H9 (cell line): ENCODE measurements around the gene HS1BP3. TPM values are rescaled to one million over a fixed set of nuclear protein-coding genes. Genes with fewer than 3 reads are reported as not detected.

Experiments used
- DNase-seq: peaks from one replicate; pipeline ENCODE4 v3.0.0-alpha.2; 2017
- H2AFZ ChIP-seq: one replicate; pipeline ENCODE4 v1.6.1; 2013; ENCODE audit warnings: mild to moderate bottlenecking, low read length, control low read depth, moderate library complexity
- H2AK5ac ChIP-seq: 2 replicates; pipeline ENCODE4 v1.6.1; 2013; ENCODE audit warnings: low read length, control low read depth, mixed read lengths; ENCODE audit not compliant: insufficient read length
- H2BK120ac ChIP-seq: one replicate; pipeline ENCODE4 v1.6.1; 2013; ENCODE audit warnings: low read depth, mild to moderate bottlenecking, low read length, control low read depth, inconsistent platforms; ENCODE audit not compliant: poor library complexity, severe bottlenecking
- H2BK12ac ChIP-seq: 2 replicates; pipeline ENCODE4 v1.6.1; 2013; ENCODE audit warnings: low read length, control low read depth, mixed read lengths, low read depth; ENCODE audit not compliant: insufficient read length
- H2BK15ac ChIP-seq: 2 replicates; pipeline ENCODE4 v1.6.1; 2013; ENCODE audit warnings: low read depth, low read length, control low read depth
- H2BK20ac ChIP-seq: one replicate; pipeline ENCODE4 v1.6.1; 2013; ENCODE audit warnings: low read depth, mild to moderate bottlenecking, low read length, control low read depth, inconsistent platforms; ENCODE audit not compliant: poor library complexity, severe bottlenecking
- H2BK5ac ChIP-seq: 2 replicates; pipeline ENCODE4 v1.6.1; 2013; ENCODE audit warnings: low read length, control low read depth, mixed read lengths; ENCODE audit not compliant: insufficient read length
- H3K14ac ChIP-seq: 2 replicates; pipeline ENCODE4 v1.6.1; 2013; ENCODE audit warnings: low read length, control low read depth; ENCODE audit not compliant: insufficient read depth
- H3K18ac ChIP-seq: 2 replicates; pipeline ENCODE4 v1.6.1; 2013; ENCODE audit warnings: low read depth, mild to moderate bottlenecking, mixed read lengths, low read length, control low read depth; ENCODE audit not compliant: insufficient read length
- H3K23ac ChIP-seq: 2 replicates; pipeline ENCODE4 v1.6.1; 2013; ENCODE audit warnings: low read length, control low read depth, mixed read lengths, low read depth; ENCODE audit not compliant: insufficient read length
- H3K23me2 ChIP-seq: 2 replicates; pipeline ENCODE4 v1.6.1; 2013; ENCODE audit warnings: low read depth, mild to moderate bottlenecking, mixed read lengths, low read length, control low read depth; ENCODE audit not compliant: insufficient read length, poor library complexity, severe bottlenecking
- H3K27ac ChIP-seq: 2 replicates; pipeline ENCODE4 v1.5.1; 2013; ENCODE audit warnings: low read length, control low read depth, mixed read lengths, low read depth; ENCODE audit not compliant: insufficient read length
- H3K27me3 ChIP-seq: 2 replicates; pipeline ENCODE4 v1.6.1; 2013; ENCODE audit warnings: low read length, control low read depth, inconsistent platforms; ENCODE audit not compliant: insufficient read depth
- H3K4ac ChIP-seq: 2 replicates; pipeline ENCODE4 v1.6.1; 2013; ENCODE audit warnings: low read depth, mild to moderate bottlenecking, control low read depth, inconsistent platforms, low read length, moderate library complexity
- H3K4me1 ChIP-seq: 2 replicates; pipeline ENCODE4 v1.6.1; 2013; ENCODE audit warnings: low read length, control low read depth, inconsistent platforms; ENCODE audit not compliant: insufficient read depth
- H3K4me2 ChIP-seq: 2 replicates; pipeline ENCODE4 v1.6.1; 2013; ENCODE audit warnings: low read length, control low read depth, mixed read lengths; ENCODE audit not compliant: insufficient read length, insufficient read depth
- H3K56ac ChIP-seq: 2 replicates; pipeline ENCODE4 v1.6.1; 2013; ENCODE audit warnings: low read depth, mild to moderate bottlenecking, mixed read lengths, low read length, control low read depth; ENCODE audit not compliant: insufficient read length
- H3K79me1 ChIP-seq: 2 replicates; pipeline ENCODE4 v1.6.1; 2013; ENCODE audit warnings: low read depth, mild to moderate bottlenecking, moderate library complexity, low read length, control low read depth, inconsistent platforms; ENCODE audit not compliant: insufficient read depth, poor library complexity, severe bottlenecking
- H3K79me2 ChIP-seq: 2 replicates; pipeline ENCODE4 v1.6.1; 2013; ENCODE audit warnings: low read length, control low read depth, inconsistent platforms; ENCODE audit not compliant: insufficient read depth
- H3K9ac ChIP-seq: 2 replicates; pipeline ENCODE4 v1.6.1; 2013; ENCODE audit warnings: low read length, control low read depth, mixed read lengths; ENCODE audit not compliant: insufficient read length; ENCODE audit errors: extremely low read depth
- H3K9me3 ChIP-seq: one replicate; pipeline ENCODE4 v1.6.1; 2013; ENCODE audit warnings: low read depth, low read length, inconsistent platforms; ENCODE audit not compliant: control insufficient read depth
- H3T11ph ChIP-seq: one replicate; pipeline ENCODE4 v1.6.1; 2013; ENCODE audit warnings: mild to moderate bottlenecking, low read length, control low read depth, inconsistent platforms
- H4K20me1 ChIP-seq: one replicate; pipeline ENCODE4 v1.6.1; 2013; ENCODE audit not compliant: control insufficient read depth, insufficient read length, insufficient read depth
- H4K5ac ChIP-seq: 2 replicates; pipeline ENCODE4 v1.6.1; 2013; ENCODE audit warnings: low read depth, mild to moderate bottlenecking, mixed read lengths, low read length, control low read depth; ENCODE audit not compliant: insufficient read length
- H4K8ac ChIP-seq: replicated peaks from 2 replicates; pipeline ENCODE4 v1.6.1; 2013; ENCODE audit warnings: low read length, control low read depth, mixed read lengths, low read depth; ENCODE audit not compliant: insufficient read length
- H4K91ac ChIP-seq: 2 replicates; pipeline ENCODE4 v1.6.1; 2013; ENCODE audit warnings: low read depth, mild to moderate bottlenecking, moderate library complexity, mixed read lengths, low read length, control low read depth; ENCODE audit not compliant: insufficient read length
- H3K27ac Mint-ChIP-seq, 3 experiments: 2 replicates in 2 of 3; 3 replicates in 1 of 3; pipeline ENCODE4 v1.8.0; 2020 to 2021; ENCODE audit warnings: mixed read lengths in 3 of 3, mild to moderate bottlenecking in 1 of 3, moderate library complexity in 1 of 3
- H3K27me3 Mint-ChIP-seq: 2 replicates; pipeline ENCODE4 v1.8.0; 2021; ENCODE audit warnings: low read depth, mild to moderate bottlenecking, moderate library complexity, mixed read lengths
- H3K36me3 Mint-ChIP-seq, 3 experiments: 2 replicates in 2 of 3; 3 replicates in 1 of 3; pipeline ENCODE4 v1.8.0; 2020 to 2021; ENCODE audit warnings: low read depth in 3 of 3, mixed read lengths in 3 of 3; ENCODE audit not compliant: insufficient read depth in 1 of 3
- H3K4me1 Mint-ChIP-seq, 2 experiments: 2 replicates each; pipeline ENCODE4 v1.8.0; 2020; ENCODE audit warnings: mixed read lengths in 2 of 2
- H3K4me3 Mint-ChIP-seq, 2 experiments: 2 replicates in 1 of 2; 3 replicates in 1 of 2; pipeline ENCODE4 v1.8.0; 2020 to 2021; ENCODE audit warnings: mild to moderate bottlenecking in 2 of 2, mixed read lengths in 2 of 2, moderate library complexity in 1 of 2
- H3K9me3 Mint-ChIP-seq, 2 experiments: 2 replicates in 1 of 2; 3 replicates in 1 of 2; pipeline ENCODE4 v1.8.0; 2020; ENCODE audit warnings: mild to moderate bottlenecking in 2 of 2, mixed read lengths in 2 of 2, moderate library complexity in 1 of 2
- CTCF ChIP-seq: fragments of 200-600 bp; sonication (generic); conservative IDR thresholded peaks from 3 replicates; pipeline ENCODE4 v1.8.0; 2021; ENCODE audit warnings: antibody characterized with exemption, mild to moderate bottlenecking
- WGBS: extraction: QIAGEN DNeasy Blood & Tissue Kit; methylation state at CpG from one replicate; pipeline ENCODE4 v1.1.7; 2013; ENCODE audit warnings: missing lambda C conversion rate, low lambda C conversion rate, mixed read lengths; ENCODE audit not compliant: insufficient read length; ENCODE audit errors: extremely low coverage; 5-methylcytosine and 5-hydroxymethylcytosine counted together
- total RNA-seq: library from RNA; stranded (reverse); gene quantifications from 2 replicates; pipeline ENCODE4 v1.2.1, GENCODE V29; 2021

The HS1BP3 gene
- total RNA-seq, 1 experiment from 2014 or later, result 11.1 TPM

GRCh38 chr2:20624156-20624883, 26.6 kb downstream of the HS1BP3 start:
- no peaks in the 10 kb centered on the region for H3K23me2 ChIP-seq
- no CpG with 5 or more reads among the region's 20 CpGs for WGBS

More at GRCh38 chr2:20624156-20624883, 26.6 kb downstream of the HS1BP3 start:
- H3K79me2 ChIP-seq, result no peaks in the 10 kb centered on the region
- H3K9me3 ChIP-seq, result no peaks in the 10 kb centered on the region
- H2BK120ac ChIP-seq, result no peak overlapping the region
- H3K4me2 ChIP-seq, result no peak overlapping the region
- Mint-ChIP-seq H3K4me1 (peaks cover 9 to 16% of the 10 kb centered on the region in 2 experiments), H3K4me3 (no peak overlapping the region), H3K36me3 (peaks cover 0 to 7% (median 6%) of the 10 kb centered on the region in 3 experiments; a peak in 3 of 7 replicates), H3K27me3 (no peaks in the 10 kb centered on the region; the same call in 1 of the 2 replicates), H3K27ac (no peak overlapping the region), H3K9me3 (no peaks in the 10 kb centered on the region)
- H2AFZ ChIP-seq, result no peak overlapping the region
- no peak overlapping the region for H3K18ac ChIP-seq
- H3K9ac ChIP-seq, result no peak overlapping the region
- no peak overlapping the region for H3K14ac ChIP-seq
- TF ChIP-seq CTCF, result no peak
- H3T11ph ChIP-seq, result no peak overlapping the region
- H2BK15ac ChIP-seq, result no peak overlapping the region
- no peak overlapping the region for H2BK5ac ChIP-seq
- H3K56ac ChIP-seq, result no peak overlapping the region
- no peak overlapping the region for H3K4ac ChIP-seq
- H3K27ac ChIP-seq, result no peak overlapping the region
- no peak overlapping the region for H2BK12ac ChIP-seq
- H3K27me3 ChIP-seq, result no peaks in the 10 kb centered on the region
- no peaks in the 10 kb centered on the region for H3K4me1 ChIP-seq
- no peak overlapping the region for H3K23ac ChIP-seq
- no peak overlapping the region for H2AK5ac ChIP-seq
- H4K20me1 ChIP-seq, result no peaks in the 10 kb centered on the region
- no peak for DNase-seq
- H3K79me1 ChIP-seq, result no peaks in the 10 kb centered on the region
- H4K5ac ChIP-seq, result no peak overlapping the region
- no peak overlapping the region for H4K91ac ChIP-seq
- H2BK20ac ChIP-seq, result no peak overlapping the region
- H4K8ac ChIP-seq, result no peak overlapping the region
